Activated B cell treated with CpG ODN at 0.5 μM for 24 hours (primary cell): ENCODE measurements around the gene ZBED1. TPM values are rescaled to one million over a fixed set of nuclear protein-coding genes. Genes with fewer than 3 reads are reported as not detected.

Source experiments
- ATAC-seq: fragments of 200-7000 bp; cut with Tn5 transposase; one replicate; pipeline ENCODE4 v1.10.0; 2021; ENCODE audit warnings: low read depth, mild to moderate bottlenecking, moderate library complexity
- CTCF ChIA-PET: fragments of 350-600 bp; sonication (Branson Sonifier 250); formaldehyde crosslinking; loops from one replicate; lab custom pipeline; 2021; ENCODE audit warnings: antibody characterized with exemption; lab: Charles Lee
- POLR2A ChIA-PET: fragments of 350-600 bp; sonication (Branson Sonifier 250); formaldehyde crosslinking; loops from one replicate; lab custom pipeline; 2021; ENCODE audit warnings: antibody characterized with exemption; lab: Charles Lee
- DNase-seq: peaks from one replicate; pipeline ENCODE4 v3.0.0; 2022
- H3K27ac Mint-ChIP-seq: one replicate; pipeline ENCODE4 v1.8.0; 2020; ENCODE audit warnings: mixed read lengths
- H3K27me3 Mint-ChIP-seq: one replicate; pipeline ENCODE4 v1.8.0; 2021; ENCODE audit warnings: mixed read lengths
- H3K36me3 Mint-ChIP-seq: one replicate; pipeline ENCODE4 v1.8.0; 2021; ENCODE audit warnings: low read depth, mixed read lengths
- H3K4me1 Mint-ChIP-seq: one replicate; pipeline ENCODE4 v1.8.0; 2021; ENCODE audit warnings: mixed read lengths
- H3K4me3 Mint-ChIP-seq: one replicate; pipeline ENCODE4 v1.8.0; 2020; ENCODE audit warnings: mild to moderate bottlenecking, mixed read lengths
- H3K9me3 Mint-ChIP-seq: one replicate; pipeline ENCODE4 v1.8.0; 2020; ENCODE audit warnings: mixed read lengths
- intact Hi-C: fragments of 100-400 bp; cut with micrococcal nuclease; formaldehyde crosslinking; loops from one replicate; pipeline ENCODE4 v1.15.1; 2024
- total RNA-seq: library from RNA; stranded (reverse); gene quantifications from 2 replicates; pipeline ENCODE4 v1.2.3, GENCODE V29; 2022
- TF ChIP-seq, protein P1 (sequence below): fragments of 200-600 bp; IDR thresholded peaks from one replicate; pipeline ENCODE4 v1.8.0; 2022; ENCODE audit warnings: antibody characterized with exemption, mild to moderate bottlenecking

ZBED1 gene
- total RNA-seq, 1 donor from 2014 or later: 50.1 TPM

DNA sequence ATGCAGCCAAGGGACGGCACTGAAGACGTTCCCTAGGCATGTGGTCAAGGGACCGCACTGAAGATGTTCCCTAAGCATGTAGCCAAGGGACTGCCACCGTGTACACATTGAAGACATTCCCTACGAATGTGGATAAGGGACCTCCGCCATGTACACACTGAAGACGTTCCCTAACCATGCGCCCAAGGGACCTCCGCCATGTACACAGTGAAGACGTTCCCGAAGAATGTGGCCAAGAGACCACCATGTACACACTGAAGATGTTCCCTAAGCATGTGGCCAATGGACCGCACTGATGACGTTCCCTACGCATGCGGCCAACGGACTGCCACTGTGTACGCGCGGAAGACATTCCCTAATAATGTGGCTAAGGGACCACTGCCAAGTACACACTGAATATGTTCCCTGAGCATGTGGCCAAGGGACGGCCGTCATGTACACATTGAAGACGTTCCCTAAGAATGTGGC is 48.4 kb downstream of the ZBED1 start:
- intact Hi-C loops: no loop called here
- ATAC-seq: no peak
- CTCF ChIA-PET: no interaction called here
- Mint-ChIP-seq H3K4me3 (no peak overlapping the region), H3K36me3 (peaks cover 40% of the 10 kb centered on the region), H3K27me3 (no peaks in the 10 kb centered on the region), H3K27ac (no peak overlapping the region), H3K9me3 (peaks cover 3% of the 10 kb centered on the region), H3K4me1 (peaks cover 10% of the 10 kb centered on the region)
- POLR2A ChIA-PET: no interaction called here
- no peak for DNase-seq
- TF ChIP-seq, protein P1, sequence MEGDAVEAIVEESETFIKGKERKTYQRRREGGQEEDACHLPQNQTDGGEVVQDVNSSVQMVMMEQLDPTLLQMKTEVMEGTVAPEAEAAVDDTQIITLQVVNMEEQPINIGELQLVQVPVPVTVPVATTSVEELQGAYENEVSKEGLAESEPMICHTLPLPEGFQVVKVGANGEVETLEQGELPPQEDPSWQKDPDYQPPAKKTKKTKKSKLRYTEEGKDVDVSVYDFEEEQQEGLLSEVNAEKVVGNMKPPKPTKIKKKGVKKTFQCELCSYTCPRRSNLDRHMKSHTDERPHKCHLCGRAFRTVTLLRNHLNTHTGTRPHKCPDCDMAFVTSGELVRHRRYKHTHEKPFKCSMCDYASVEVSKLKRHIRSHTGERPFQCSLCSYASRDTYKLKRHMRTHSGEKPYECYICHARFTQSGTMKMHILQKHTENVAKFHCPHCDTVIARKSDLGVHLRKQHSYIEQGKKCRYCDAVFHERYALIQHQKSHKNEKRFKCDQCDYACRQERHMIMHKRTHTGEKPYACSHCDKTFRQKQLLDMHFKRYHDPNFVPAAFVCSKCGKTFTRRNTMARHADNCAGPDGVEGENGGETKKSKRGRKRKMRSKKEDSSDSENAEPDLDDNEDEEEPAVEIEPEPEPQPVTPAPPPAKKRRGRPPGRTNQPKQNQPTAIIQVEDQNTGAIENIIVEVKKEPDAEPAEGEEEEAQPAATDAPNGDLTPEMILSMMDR: no peak

DNA sequence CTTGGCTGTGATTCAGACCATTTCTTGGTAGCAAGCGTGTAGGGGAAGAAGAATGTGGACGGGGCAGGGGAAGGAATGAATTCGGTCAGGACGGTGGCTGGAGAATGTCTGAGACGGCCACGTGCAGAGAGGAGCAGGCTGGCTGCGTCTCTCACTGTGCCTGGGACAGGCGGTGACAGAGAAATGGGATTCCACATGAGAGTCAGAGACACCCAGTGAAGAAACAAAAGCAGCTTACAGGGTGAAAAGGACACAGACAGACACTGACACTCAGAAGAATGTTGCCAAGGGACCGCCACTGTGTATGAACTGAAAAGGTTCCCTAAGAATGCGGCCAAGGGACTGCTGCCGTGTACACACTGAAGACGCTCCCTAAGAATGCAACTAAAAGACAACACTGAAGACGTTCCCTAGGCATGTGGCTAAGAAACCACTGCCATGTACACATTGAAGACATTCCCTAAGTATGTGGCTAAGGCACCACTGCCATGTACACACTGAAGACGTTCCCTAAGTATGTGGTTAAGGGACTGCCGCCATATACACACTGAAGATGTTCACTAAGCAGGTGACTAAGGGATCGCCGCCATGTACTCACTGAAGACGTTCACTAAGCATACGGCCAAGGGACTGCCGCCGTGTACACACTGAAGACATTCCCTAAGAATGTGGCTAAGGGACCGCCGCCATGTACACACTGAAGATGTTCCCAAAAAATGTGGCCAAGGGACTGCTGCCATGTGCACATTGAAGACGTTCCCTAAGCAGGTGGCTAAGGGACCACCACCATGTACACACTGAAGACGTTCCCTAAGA is 49.1 kb downstream of the ZBED1 start:
- Mint-ChIP-seq H3K27ac (no peak overlapping the region), H3K36me3 (peaks cover 42% of the 10 kb centered on the region), H3K9me3 (peaks cover 5% of the 10 kb centered on the region), H3K4me3 (no peak overlapping the region), H3K27me3 (no peaks in the 10 kb centered on the region), H3K4me1 (peaks cover 10% of the 10 kb centered on the region)
- TF ChIP-seq, protein P1: no peak
- ChIA-PET CTCF (no interaction called here), POLR2A (no interaction called here)
- intact Hi-C loops: no loop called here
- DNase-seq: no peak
- ATAC-seq: no peak

DNA sequence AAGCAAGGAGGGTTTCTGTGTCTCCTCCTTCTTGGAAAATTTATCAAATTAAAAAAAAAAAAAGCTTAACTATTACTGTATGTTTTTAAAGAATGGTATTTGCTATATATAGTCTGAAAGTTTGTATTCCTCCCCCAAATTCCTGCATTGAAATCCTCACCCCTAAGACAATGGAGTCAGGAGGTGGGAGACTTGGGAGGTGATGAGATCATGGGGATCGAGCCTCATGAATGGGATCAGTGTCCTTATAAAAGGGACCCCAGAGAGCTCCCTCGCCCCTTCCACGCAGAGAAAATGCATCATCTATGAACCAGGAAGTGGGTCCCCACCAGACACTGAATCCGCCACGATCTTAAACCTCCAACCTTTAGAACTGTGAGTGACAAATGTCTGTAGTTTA is 50.1 kb downstream of the ZBED1 start:
- ATAC-seq (no peak), DNase-seq (no peak)
- peaks cover 5% of the 10 kb centered on the region for H3K9me3 Mint-ChIP-seq
- H3K27ac Mint-ChIP-seq: no peak overlapping the region
- H3K36me3 Mint-ChIP-seq: peaks cover 39% of the 10 kb centered on the region
- H3K4me3 Mint-ChIP-seq: no peak overlapping the region
- H3K27me3 Mint-ChIP-seq: no peaks in the 10 kb centered on the region
- ChIA-PET CTCF (no interaction called here), POLR2A (no interaction called here)
- intact Hi-C loops: no loop called here
- peaks cover 10% of the 10 kb centered on the region for H3K4me1 Mint-ChIP-seq
- TF ChIP-seq, protein P1: no peak

DNA sequence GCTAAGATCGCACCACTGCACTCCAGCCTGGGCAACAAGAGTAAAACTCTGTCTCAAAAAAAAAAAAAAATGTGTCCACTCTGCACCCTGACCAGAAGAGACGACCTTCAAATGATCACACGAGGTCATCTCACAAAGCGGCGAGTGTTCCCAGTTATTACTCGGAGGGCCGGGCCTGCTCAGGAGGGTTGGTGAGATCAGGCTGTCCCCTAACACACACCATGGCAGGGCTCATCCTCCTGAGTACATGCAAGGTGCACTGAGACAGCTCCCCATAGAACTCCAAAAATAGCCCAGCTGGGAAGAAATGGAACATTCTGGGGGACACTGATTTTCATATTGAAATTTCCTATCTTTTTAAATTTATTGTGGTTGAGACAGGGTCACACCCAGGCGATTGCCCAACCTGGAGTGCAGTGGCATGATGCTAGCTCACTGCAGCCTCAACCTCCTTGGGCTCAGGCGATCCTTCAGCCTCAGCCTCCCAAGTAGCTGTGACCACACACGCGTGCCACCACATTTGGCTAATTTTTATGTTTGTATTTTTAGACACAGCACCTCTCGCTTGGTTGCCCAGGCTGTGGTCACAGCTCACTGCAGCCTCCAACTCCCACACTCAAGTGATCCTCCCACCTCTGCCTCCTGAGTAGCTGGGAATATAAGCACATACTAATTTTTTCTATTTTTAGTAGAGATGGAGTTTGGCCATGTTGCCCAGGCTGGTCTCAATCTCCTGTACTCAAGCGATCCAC is 51.5 kb downstream of the ZBED1 start:
- TF ChIP-seq, protein P1: no peak
- no peak overlapping the region for H3K27ac Mint-ChIP-seq
- peaks cover 36% of the 10 kb centered on the region for H3K36me3 Mint-ChIP-seq
- H3K27me3 Mint-ChIP-seq: no peaks in the 10 kb centered on the region
- no peak for DNase-seq
- intact Hi-C loops: no loop called here
- no peak overlapping the region for H3K4me3 Mint-ChIP-seq
- H3K9me3 Mint-ChIP-seq: peaks cover 5% of the 10 kb centered on the region
- H3K4me1 Mint-ChIP-seq: peaks cover 10% of the 10 kb centered on the region
- CTCF ChIA-PET: no interaction called here
- ATAC-seq: no peak
- POLR2A ChIA-PET: no interaction called here

DNA sequence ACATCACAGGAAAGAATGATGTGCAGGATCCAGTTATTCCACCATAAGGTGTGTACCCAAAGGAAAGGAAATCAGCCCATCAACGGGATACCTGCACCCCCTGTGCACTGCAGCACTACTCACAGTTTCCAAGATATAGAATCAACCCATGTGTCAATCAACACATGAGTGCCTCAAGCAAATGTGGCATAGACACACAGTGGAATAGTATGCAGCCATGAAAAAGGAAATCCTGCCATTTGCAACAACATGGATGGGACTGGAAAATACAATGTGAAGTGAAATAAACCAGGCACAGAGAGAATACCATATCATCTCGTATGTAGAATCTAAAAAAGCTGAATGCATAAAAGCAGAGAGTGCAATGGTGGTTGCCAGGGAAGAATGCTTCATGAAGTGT is 53.3 kb downstream of the ZBED1 start:
- H3K27me3 Mint-ChIP-seq: no peaks in the 10 kb centered on the region
- intact Hi-C loops: no loop called here
- peaks cover 29% of the 10 kb centered on the region for H3K36me3 Mint-ChIP-seq
- DNase-seq: no peak
- H3K4me3 Mint-ChIP-seq: no peak overlapping the region
- ATAC-seq: no peak
- peaks cover 10% of the 10 kb centered on the region for H3K4me1 Mint-ChIP-seq
- ChIA-PET CTCF (no interaction called here), POLR2A (no interaction called here)
- TF ChIP-seq, protein P1: no peak
- H3K27ac Mint-ChIP-seq: no peak overlapping the region
- H3K9me3 Mint-ChIP-seq: peaks cover 5% of the 10 kb centered on the region
